ENCODE measurements around the gene OR7G2.

Gene OR7G2

DNA sequence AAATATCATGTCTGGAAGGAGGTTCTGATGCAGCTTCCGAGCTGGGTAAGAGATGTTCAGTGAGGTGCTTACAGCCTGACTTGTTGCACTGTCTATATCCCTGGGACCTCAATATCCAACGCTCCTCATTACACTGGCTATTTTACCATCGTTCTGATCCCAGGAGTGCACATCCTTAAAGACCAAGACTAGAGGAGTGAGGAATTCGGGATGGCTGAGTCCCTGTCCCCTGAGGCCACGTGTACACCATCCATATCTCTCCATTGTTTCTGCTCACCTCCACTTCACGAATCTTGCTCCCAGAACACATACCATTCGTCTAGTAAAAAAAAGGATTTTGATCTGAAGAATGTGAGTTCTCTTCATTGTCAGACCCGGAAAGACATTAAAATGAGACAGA lies at the start of gene OR7G2:
OR7G2 (minus strand) TSS at position 101 of the 400 bp plus-strand sequence. CDS start 4,232 bp downstream, outside the sequence.
- no peak for DNase-seq (ENCODE audit: low read depth)

DNA sequence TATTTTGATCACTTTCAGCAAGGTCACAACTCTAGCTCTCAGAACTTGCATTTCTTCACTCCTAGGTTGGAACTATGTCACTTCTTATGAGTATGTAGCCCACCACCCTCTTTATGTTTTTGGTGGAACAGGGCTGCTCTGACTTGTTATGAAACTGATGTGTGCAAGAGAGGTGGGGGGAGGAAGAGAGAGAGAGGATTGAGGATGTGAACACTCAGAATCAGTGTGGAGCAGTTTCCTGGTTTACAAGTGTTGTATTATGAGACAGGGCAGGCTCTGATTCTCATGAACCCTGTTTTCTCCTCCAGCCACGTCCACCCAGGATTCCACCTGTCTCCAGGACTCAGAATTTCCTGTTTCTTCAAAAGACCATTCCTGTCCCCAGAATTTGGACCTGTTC lies 49.0 kb upstream of the OR7G2 start:
- no peak for DNase-seq (ENCODE audit: low read depth)

- no peak for DNase-seq (ENCODE audit: low read depth)
Observed at GRCh38 chr19:9155591-9155990, 48.3 kb upstream of the OR7G2 start.

DNA sequence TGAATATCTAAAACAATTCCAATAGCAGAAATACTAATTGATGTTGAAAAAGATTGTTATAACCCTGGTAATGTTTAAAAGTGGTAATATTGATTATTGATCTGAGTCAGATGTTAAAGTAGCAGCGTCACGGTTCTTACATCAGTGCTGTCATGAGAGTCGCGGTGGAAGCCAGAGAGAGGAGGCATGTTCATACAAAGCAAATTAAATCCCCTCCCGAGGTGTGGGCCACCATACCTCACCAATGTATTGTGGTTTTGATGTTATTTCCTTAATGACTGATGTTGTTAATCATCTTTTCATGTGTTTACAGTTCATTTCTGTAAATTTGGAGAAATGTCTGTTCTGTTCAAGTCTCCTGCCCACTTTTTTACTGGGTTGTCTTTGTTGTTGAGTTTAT lies 44.1 kb upstream of the OR7G2 start:
- no peak for DNase-seq (ENCODE audit: low read depth)

- no peak for DNase-seq (ENCODE audit: low read depth)
Observed at GRCh38 chr19:9150650-9151049, 43.4 kb upstream of the OR7G2 start.

DNA sequence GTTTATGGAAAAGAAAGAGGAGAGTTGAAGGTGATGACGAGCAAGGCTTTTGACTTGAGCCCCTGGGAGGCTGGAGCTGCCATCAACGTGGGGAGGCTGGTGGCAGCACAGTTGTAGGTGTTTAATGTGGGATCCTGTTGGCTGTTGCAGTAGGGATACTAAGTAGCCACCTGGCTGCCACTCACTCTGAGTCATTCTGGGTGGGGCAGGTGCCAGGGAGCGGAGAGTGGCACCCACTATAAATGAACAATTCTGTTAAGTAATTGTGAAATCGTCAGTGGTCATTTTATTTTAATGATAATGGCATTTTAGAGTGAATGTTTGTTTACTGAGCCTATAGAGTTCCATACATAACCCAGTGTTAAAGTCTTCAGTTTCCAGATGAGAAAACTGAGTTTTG lies 42.7 kb upstream of the OR7G2 start:
- no peak for DNase-seq (ENCODE audit: low read depth)

GRCh38 chr19:9148697-9149096 lies 41.4 kb upstream of the OR7G2 start:
- no peak for DNase-seq (ENCODE audit: low read depth)

DNA sequence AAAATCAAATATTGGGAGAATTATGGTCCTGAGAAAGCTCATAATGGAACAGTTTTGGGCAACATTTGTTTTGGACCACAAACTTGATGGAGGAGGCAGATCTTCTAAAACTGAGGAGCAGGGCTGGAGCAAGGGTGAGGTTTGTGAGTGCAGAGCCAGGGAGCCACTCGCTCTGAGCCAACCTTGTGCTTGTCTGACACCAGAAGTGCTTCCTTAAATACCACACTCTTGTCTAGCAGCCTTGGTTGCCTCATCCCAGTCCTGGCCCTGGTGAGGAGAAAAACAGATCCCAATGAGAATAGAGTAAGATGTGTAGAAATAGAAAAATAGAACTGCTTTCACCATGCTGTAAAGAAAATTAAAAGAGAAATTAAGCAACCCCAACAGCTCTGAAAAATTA lies 39.6 kb upstream of the OR7G2 start:
- DNase-seq (ENCODE audit: low read depth) = no peak

GRCh38 chr19:9144920-9145319 lies 37.6 kb upstream of the OR7G2 start:
- no peak for DNase-seq (ENCODE audit: low read depth)

GRCh38 chr19:9140159-9140874 lies 33.0 kb upstream of the OR7G2 start, which contains the start of gene ZNF317:
ZNF317 (plus strand) TSS chr19:9140397; CDS start chr19:9156017, 15,620 bp downstream.
- peak; percentile 89 for DNase-seq (ENCODE audit: low read depth)

GRCh38 chr19:9139609-9140158 lies 32.4 kb upstream of the OR7G2 start:
- no peak for DNase-seq (ENCODE audit: low read depth)

DNA sequence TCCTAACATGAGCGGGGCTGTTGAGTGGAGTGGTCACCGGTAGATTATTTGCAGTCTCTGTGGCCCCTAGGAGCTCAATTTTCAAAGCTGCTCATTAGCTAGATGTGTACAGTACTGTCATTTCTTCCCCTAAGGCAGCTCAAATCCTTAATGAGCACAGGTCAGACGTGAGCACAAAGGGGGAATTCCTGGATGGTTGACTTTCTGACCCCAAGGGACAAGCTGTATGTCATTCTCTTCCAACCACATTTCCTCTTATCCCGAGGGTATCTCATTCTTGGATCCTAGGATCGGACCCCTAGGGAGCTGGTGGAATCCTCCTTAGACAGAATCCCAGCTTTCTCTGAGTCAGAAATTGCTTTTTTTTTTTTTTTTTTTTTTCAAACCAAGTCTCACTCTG lies 25.1 kb upstream of the OR7G2 start:
- DNase-seq (ENCODE audit: low read depth) = no peak

GRCh38 chr19:9130965-9131364 lies 23.7 kb upstream of the OR7G2 start:
- no peak for DNase-seq (ENCODE audit: low read depth)

DNA sequence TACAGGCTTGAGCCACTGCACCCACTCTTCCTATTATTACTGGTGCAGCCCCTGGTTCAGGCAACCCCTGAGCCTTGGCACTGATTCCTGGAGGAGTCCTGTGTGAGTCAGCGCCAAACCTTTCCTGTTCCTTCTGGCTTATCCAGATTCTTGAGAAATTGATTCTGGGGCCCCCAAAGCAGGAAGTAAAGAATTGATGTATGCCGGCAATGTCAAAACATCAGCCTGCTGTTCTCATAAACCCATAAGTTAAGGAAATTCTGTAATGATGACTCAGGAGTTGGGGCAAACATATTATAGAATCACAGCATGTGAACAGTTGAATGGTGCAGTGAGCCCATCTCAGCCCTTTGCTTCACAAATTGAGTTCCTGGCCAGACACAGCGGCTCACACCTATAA lies 20.9 kb upstream of the OR7G2 start:
- DNase-seq (ENCODE audit: low read depth) = peak; percentile 80

- no peak for DNase-seq (ENCODE audit: low read depth)
Observed at GRCh38 chr19:9126900-9127405, 19.7 kb upstream of the OR7G2 start, which contains the start of gene OR7G3. OR7G3 (minus strand) TSS chr19:9126950; CDS start chr19:9126950, 0 bp downstream.

DNA sequence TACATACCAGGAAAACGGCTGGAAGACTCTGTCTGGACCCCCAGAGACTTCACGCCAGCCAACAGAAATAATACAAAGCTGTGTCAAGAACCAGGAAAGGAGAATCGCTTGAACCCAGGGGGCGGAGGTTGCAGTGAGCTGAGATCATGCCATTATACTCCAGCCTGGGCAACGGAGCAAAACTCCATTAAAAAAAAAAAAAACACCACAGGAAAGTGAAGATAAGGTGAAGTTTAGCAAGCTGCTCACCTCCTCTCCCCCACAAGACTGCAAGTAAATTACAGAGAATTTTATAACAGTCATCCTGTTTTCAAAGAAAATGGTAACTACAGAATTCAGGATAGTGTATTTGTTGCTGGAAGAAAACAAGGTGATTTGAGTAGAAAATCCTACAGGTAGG lies 9.3 kb upstream of the OR7G2 start:
- DNase-seq (ENCODE audit: low read depth) = no peak

DNA sequence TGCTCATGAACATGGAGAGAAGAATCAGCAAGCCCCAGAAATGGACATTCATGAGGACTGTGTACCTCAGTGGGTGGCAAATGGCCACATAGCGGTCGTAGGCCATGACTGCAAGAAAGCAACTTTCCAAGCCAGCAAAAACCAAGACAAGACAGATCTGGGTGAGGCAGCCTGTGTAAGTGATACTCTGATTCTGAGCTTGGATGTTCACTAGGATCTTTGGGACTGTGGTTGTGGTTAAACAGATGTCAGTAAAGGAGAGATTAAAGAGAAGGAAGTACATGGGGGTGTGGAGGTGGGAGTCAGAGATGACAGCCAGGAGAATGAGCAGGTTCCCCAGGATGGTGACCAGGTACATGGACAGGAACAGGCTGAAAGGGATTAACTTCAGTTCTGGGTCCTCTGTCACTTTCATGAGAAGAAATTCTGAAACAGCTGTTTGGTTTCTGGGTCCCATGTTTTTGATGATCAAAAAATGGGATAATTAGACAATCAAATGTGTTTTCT lies 8.1 kb upstream of the OR7G2 start, which contains the start of gene OR7G1:
OR7G1 (minus strand) TSS at position 457 of the 507 bp plus-strand sequence; CDS start at position 457, 0 bp downstream.
- DNase-seq (ENCODE audit: low read depth) = no peak

DNA sequence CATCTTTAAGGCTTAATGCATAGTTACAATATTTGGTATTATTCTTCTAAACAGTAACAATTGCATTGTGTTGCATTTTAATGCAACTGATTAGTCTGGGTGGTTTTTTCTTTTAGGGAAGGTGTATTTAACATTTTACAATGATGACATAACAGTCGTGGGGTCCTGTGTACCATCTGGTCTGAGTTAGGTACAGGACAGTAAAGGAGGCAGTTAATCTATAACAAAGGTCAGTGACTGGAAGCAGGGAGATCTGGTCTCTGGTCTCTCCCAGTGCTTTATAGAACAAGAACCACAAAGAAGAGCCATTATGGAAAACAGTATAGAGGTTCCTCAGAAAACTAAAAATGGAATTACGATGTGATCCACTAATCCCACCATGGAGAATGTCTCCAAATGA lies 2.7 kb upstream of the OR7G2 start:
- no peak for DNase-seq (ENCODE audit: low read depth)

GRCh38 chr19:9086761-9087160 lies 20.5 kb downstream of the OR7G2 start, which contains the start of gene OR1M1:
OR1M1 (plus strand) TSS chr19:9087061; CDS start chr19:9093245, 6,184 bp downstream.
- DNase-seq (ENCODE audit: low read depth) = no peak

- no peak for DNase-seq (ENCODE audit: low read depth)
Observed at GRCh38 chr19:9078651-9079050, 28.6 kb downstream of the OR7G2 start.

GRCh38 chr19:9076901-9077300 lies 30.4 kb downstream of the OR7G2 start:
- DNase-seq (ENCODE audit: low read depth) = no peak

GRCh38 chr19:9075064-9075949 lies 32.0 kb downstream of the OR7G2 start:
- DNase-seq (ENCODE audit: low read depth) = peak; percentile 98

Measured in iris pigment epithelial cell (primary cell).